Panc1 (cell line): ENCODE measurements around the gene TMEM81.

Experiments
- POLR2AphosphoS5 ChIP-seq: IDR thresholded peaks from 2 replicates; pipeline ENCODE4 v1.6.1; 2012; ENCODE audit warnings: mild to moderate bottlenecking, low read depth, low read length, moderate library complexity
- REST ChIP-seq, 2 experiments: IDR thresholded peaks; 2 replicates each; pipeline ENCODE4 v1.6.1; 2011 to 2012; ENCODE audit warnings: low read depth in 2 of 2, control low read depth in 1 of 2, low read length in 1 of 2, mild to moderate bottlenecking in 1 of 2, moderate library complexity in 1 of 2; ENCODE audit not compliant: insufficient read depth in 1 of 2
- SIN3A ChIP-seq: IDR thresholded peaks from 2 replicates; pipeline ENCODE4 v1.6.1; 2012; ENCODE audit warnings: low read depth, mild to moderate bottlenecking, low read length, moderate library complexity, borderline replicate concordance; ENCODE audit not compliant: insufficient read depth
- TCF7L2 ChIP-seq: IDR thresholded peaks from 2 replicates; pipeline ENCODE4 v1.6.1; 2011; ENCODE audit warnings: mild to moderate bottlenecking, low read depth, low read length, inconsistent platforms
- TF ChIP-seq, protein P1 (sequence below): fragments of 450-650 bp; IDR thresholded peaks from 2 replicates; pipeline ENCODE4 v1.5.1; 2017; ENCODE audit warnings: mild to moderate bottlenecking

DNA sequence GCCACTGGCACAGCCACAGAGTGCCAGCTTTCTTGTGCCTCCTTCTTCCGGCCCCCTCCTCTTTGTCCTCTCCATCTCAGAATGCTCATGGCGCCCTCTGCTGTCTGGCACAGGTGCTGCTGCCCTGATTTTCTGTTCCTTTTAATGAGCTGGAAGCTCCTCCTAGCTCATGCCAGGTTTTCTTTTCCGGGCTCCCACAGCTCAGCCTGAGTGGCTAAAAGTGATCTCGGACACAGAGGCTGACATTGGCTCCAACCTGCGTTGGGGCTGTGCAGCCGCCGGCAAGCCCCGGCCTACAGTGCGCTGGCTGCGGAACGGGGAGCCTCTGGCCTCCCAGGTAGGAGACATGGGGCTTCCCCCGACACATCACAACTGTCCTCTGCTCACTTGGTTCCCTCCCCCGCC, 22.6 kb downstream of the TMEM81 start:
- TF ChIP-seq, protein P1, sequence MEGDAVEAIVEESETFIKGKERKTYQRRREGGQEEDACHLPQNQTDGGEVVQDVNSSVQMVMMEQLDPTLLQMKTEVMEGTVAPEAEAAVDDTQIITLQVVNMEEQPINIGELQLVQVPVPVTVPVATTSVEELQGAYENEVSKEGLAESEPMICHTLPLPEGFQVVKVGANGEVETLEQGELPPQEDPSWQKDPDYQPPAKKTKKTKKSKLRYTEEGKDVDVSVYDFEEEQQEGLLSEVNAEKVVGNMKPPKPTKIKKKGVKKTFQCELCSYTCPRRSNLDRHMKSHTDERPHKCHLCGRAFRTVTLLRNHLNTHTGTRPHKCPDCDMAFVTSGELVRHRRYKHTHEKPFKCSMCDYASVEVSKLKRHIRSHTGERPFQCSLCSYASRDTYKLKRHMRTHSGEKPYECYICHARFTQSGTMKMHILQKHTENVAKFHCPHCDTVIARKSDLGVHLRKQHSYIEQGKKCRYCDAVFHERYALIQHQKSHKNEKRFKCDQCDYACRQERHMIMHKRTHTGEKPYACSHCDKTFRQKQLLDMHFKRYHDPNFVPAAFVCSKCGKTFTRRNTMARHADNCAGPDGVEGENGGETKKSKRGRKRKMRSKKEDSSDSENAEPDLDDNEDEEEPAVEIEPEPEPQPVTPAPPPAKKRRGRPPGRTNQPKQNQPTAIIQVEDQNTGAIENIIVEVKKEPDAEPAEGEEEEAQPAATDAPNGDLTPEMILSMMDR, result peak; percentile 94
- no peak for TF ChIP-seq POLR2AphosphoS5
- no peak for TF ChIP-seq SIN3A
- TF ChIP-seq REST (IDR thresholded peaks at IDR 0.05; ENCODE audit: insufficient read depth in 1 of 2, low read depth in 2 of 2, low read length in 1 of 2), result no peak
- TF ChIP-seq TCF7L2, result no peak
